HepG2 (cell line): ENCODE measurements around the gene KCNK7. TPM values are rescaled to one million over a fixed set of nuclear protein-coding genes. Genes with fewer than 3 reads are reported as not detected.
A peak's percentile ranks its signal among the peaks of the same experiment; 100 is the strongest.

Source experiments
- CHD4 ChIP-seq: fragments of 200-600 bp; sonication (generic); IDR thresholded peaks from 2 replicates; pipeline ENCODE4 v1.7.0; 2017; ENCODE audit warnings: mild to moderate bottlenecking, low read length, borderline replicate concordance
- DBP ChIP-seq: sonication (generic); formaldehyde crosslinking; IDR thresholded peaks from 2 replicates; pipeline ENCODE4 v1.4.0; 2020; ENCODE audit warnings: missing genetic modification reagents; ENCODE audit errors: not compliant biosample characterization
- ELF4 ChIP-seq: sonication (generic); formaldehyde crosslinking; IDR thresholded peaks from 2 replicates; pipeline ENCODE4 v1.5.0; 2020; ENCODE audit warnings: missing genetic modification reagents, mild to moderate bottlenecking, moderate library complexity, borderline replicate concordance
- FOXO4 ChIP-seq: sonication (generic); formaldehyde crosslinking; conservative IDR thresholded peaks from 2 replicates; pipeline ENCODE4 v1.8.1; 2023; ENCODE audit warnings: missing genetic modification reagents
- JUN ChIP-seq: sonication (generic); formaldehyde crosslinking; IDR thresholded peaks from 2 replicates; pipeline ENCODE4 v1.4.0; 2020; ENCODE audit warnings: mild to moderate bottlenecking, missing genetic modification reagents
- MAFF ChIP-seq: IDR thresholded peaks from 2 replicates; pipeline ENCODE4 v1.6.1; 2011; ENCODE audit warnings: low read depth, low read length, improper control_type of control experiment
- MNT ChIP-seq: fragments of 450-650 bp; IDR thresholded peaks from 2 replicates; pipeline ENCODE4 v1.6.1; 2016
- NPAS2 ChIP-seq: sonication (generic); formaldehyde crosslinking; IDR thresholded peaks from 2 replicates; pipeline ENCODE4 v1.8.0; 2022; ENCODE audit warnings: mild to moderate bottlenecking, missing genetic modification reagents, borderline replicate concordance
- RFX3 ChIP-seq: IDR thresholded peaks from 2 replicates; pipeline ENCODE4 v1.6.1; 2016; ENCODE audit warnings: missing biosample characterization, missing genetic modification reagents
- SNAI1 ChIP-seq: sonication (generic); formaldehyde crosslinking; IDR thresholded peaks from 2 replicates; pipeline ENCODE4 v1.5.0; 2020; ENCODE audit warnings: mild to moderate bottlenecking, missing genetic modification reagents, borderline replicate concordance
- ZNF12 ChIP-seq: sonication (generic); formaldehyde crosslinking; IDR thresholded peaks from 2 replicates; pipeline ENCODE4 v1.5.0; 2020; ENCODE audit warnings: missing genetic modification reagents
- ZNF143 ChIP-seq: sonication (generic); formaldehyde crosslinking; IDR thresholded peaks from 2 replicates; pipeline ENCODE4 v1.4.0; 2020; ENCODE audit warnings: missing genetic modification reagents
- ZNF234 ChIP-seq: sonication (generic); formaldehyde crosslinking; conservative IDR thresholded peaks from 2 replicates; pipeline ENCODE4 v1.5.1; 2020; ENCODE audit warnings: mild to moderate bottlenecking, missing genetic modification reagents
- ZNF441 ChIP-seq: sonication (generic); formaldehyde crosslinking; IDR thresholded peaks from 2 replicates; pipeline ENCODE4 v1.7.0; 2021; ENCODE audit warnings: missing genetic modification reagents, borderline replicate concordance
- ZNF766 ChIP-seq: sonication (generic); formaldehyde crosslinking; IDR thresholded peaks from 2 replicates; pipeline ENCODE4 v1.5.0; 2020; ENCODE audit warnings: missing genetic modification reagents, borderline replicate concordance
- ZNF768 ChIP-seq: sonication (generic); formaldehyde crosslinking; IDR thresholded peaks from 2 replicates; pipeline ENCODE4 v1.4.0; 2020; ENCODE audit warnings: missing genetic modification reagents
- ZNF776 ChIP-seq: sonication (generic); formaldehyde crosslinking; IDR thresholded peaks from 2 replicates; pipeline ENCODE4 v1.4.0; 2020; ENCODE audit warnings: mild to moderate bottlenecking, missing genetic modification reagents
- ZNF790 ChIP-seq: sonication (generic); formaldehyde crosslinking; IDR thresholded peaks from 2 replicates; pipeline ENCODE4 v1.8.0; 2022; ENCODE audit warnings: missing genetic modification reagents, mild to moderate bottlenecking, borderline replicate concordance
- polyA plus RNA-seq, 8 experiments: library from polyadenylated mRNA; depleted of rRNA in 3 of 8; stranded (reverse) in 7 of 8; unstranded in 1 of 8; fragments of >200 nt; fragmentation: Illumina TruSeq in 4 of 8; extraction: Trizol in 4 of 8; gene quantifications; 2 replicates each; pipeline versions ENCODE4 v1.2.1 to v1.2.3, GENCODE V29; 2011 to 2016; ENCODE audit warnings: low read depth in 4 of 8, missing spikeins in 1 of 8, mixed read lengths in 1 of 8; ENCODE audit not compliant: insufficient read depth in 1 of 8
- total RNA-seq, 5 experiments: library from RNA; depleted of rRNA; stranded (reverse); fragments of >200 nt; fragmentation: Illumina TruSeq; extraction: Trizol; gene quantifications; 2 replicates each; pipeline ENCODE4 v1.2.3, GENCODE V29; 2016; ENCODE audit warnings: low read depth in 1 of 5
- TF ChIP-seq, protein P1 (sequence below): sonication (generic); formaldehyde crosslinking; IDR thresholded peaks from 2 replicates; pipeline ENCODE4 v1.5.0; 2020; ENCODE audit warnings: missing genetic modification reagents
- TF ChIP-seq, protein P2 (sequence below): IDR thresholded peaks from 2 replicates; pipeline ENCODE4 v1.6.1; 2016; ENCODE audit warnings: missing compliant biosample characterization, missing genetic modification reagents, borderline replicate concordance
- TF ChIP-seq, protein P3 (sequence below): sonication (generic); formaldehyde crosslinking; IDR thresholded peaks from 2 replicates; pipeline ENCODE4 v1.8.1; 2023; ENCODE audit warnings: mild to moderate bottlenecking, missing genetic modification reagents

KCNK7 gene
- total and polyA plus RNA-seq, 2 of the 13 experiments (the other 11 are each of a cell fraction or from before 2014, with no cell fraction given) = 0.11 TPM; not detected in 1

DNA sequence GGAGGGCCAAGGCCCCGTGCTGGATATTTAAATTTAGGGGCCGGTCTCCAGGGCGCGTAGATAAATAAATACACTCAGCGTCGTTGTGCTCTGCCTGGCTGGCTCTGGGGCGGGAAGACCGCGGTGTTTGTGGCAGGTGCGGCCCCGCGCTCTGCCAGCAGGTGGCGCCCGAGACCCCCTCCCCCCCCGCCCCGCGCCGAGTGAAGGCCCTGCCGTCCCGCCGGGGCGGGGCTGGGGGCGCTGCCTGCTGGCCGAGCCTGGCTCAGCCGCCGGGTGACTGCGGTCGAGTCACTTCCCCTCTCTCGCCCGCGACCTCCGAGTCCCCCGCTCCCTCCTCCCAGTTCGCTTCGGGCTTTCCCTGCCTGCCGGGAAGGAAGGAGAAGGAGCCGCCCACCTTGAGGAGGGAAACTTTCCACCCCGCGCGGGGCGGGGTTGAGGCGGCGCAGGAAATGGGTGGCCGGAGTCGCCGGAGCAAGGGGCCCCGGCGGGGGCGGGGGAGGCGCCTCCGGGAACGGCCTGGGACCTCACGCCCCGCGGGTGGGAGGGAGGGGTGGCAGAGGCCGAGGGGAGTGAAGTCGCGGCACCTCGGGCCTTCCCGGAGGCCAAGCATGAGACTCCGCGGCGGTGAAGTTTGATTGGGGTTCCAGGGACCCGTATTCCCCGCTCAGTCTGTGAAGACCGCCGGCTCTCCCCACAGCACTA, 21.3 kb downstream of the KCNK7 start (continued):
- TF ChIP-seq ZNF12 (CRISPR knock-in tag) (no peak), NPAS2 (CRISPR knock-in tag) (no peak), FOXO4 (CRISPR knock-in tag) (no peak), ZNF441 (CRISPR knock-in tag) (no peak), ZNF790 (CRISPR knock-in tag) (no peak), JUN (CRISPR knock-in tag) (no peak), ZNF234 (no peak), ZNF776 (CRISPR knock-in tag) (0 out of 2 replicates have a peak, but pooled peaks have one; percentile 40), CHD4 (no peak), ELF4 (CRISPR knock-in tag) (no peak), ZNF768 (CRISPR knock-in tag) (no peak), RFX3 (CRISPR knock-in tag) (no peak), MAFF (no peak), ZNF766 (CRISPR knock-in tag) (no peak), SNAI1 (CRISPR knock-in tag) (no peak), ZNF143 (CRISPR knock-in tag) (no peak), DBP (no peak), MNT (no peak)
- TF ChIP-seq, protein P1, sequence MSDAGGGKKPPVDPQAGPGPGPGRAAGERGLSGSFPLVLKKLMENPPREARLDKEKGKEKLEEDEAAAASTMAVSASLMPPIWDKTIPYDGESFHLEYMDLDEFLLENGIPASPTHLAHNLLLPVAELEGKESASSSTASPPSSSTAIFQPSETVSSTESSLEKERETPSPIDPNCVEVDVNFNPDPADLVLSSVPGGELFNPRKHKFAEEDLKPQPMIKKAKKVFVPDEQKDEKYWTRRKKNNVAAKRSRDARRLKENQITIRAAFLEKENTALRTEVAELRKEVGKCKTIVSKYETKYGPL (CRISPR knock-in tag) = no peak
- TF ChIP-seq, protein P2, sequence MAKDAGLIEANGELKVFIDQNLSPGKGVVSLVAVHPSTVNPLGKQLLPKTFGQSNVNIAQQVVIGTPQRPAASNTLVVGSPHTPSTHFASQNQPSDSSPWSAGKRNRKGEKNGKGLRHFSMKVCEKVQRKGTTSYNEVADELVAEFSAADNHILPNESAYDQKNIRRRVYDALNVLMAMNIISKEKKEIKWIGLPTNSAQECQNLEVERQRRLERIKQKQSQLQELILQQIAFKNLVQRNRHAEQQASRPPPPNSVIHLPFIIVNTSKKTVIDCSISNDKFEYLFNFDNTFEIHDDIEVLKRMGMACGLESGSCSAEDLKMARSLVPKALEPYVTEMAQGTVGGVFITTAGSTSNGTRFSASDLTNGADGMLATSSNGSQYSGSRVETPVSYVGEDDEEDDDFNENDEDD = peak; percentile 43; the same call in 1 of the 2 replicates
- TF ChIP-seq, protein P3, sequence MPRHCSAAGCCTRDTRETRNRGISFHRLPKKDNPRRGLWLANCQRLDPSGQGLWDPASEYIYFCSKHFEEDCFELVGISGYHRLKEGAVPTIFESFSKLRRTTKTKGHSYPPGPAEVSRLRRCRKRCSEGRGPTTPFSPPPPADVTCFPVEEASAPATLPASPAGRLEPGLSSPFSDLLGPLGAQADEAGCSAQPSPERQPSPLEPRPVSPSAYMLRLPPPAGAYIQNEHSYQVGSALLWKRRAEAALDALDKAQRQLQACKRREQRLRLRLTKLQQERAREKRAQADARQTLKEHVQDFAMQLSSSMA = no peak
